Thoracic aorta (tissue), 2 donors: ENCODE results near the gene ZFPM1. TPM values are rescaled to one million over a fixed set of nuclear protein-coding genes. Genes with fewer than 3 reads are reported as not detected.
A peak's percentile ranks its signal among the peaks of the same experiment; 100 is the strongest.

Source experiments
- ATAC-seq: fragments of 150-250 bp; one replicate; pipeline ENCODE4 v1.8.0; 2017; ENCODE audit warnings: low read depth; ENCODE audit not compliant: insufficient number of reproducible peaks, low FRiP score
- DNase-seq: peaks from one replicate; pipeline ENCODE4 v3.0.0-alpha.2; 2020; ENCODE audit warnings: low spot score
- H3K27ac ChIP-seq, 2 donors: fragments of 200-600 bp; sonication (generic); 1 replicate in 1 of 2; 2 replicates in 1 of 2; pipeline ENCODE4 v1.5.1; 2016; ENCODE audit warnings: mild to moderate bottlenecking in 2 of 2, moderate library complexity in 2 of 2
- H3K27me3 ChIP-seq: fragments of 200-600 bp; sonication (generic); replicated peaks from 2 replicates; pipeline ENCODE4 v1.6.0; 2016; ENCODE audit warnings: mild to moderate bottlenecking; ENCODE audit not compliant: insufficient read depth
- H3K36me3 ChIP-seq: fragments of 200-600 bp; sonication (generic); one replicate; pipeline ENCODE4 v1.5.1; 2016
- H3K4me1 ChIP-seq, 2 donors: fragments of 200-600 bp; sonication (generic); 1 replicate in 1 of 2; 2 replicates in 1 of 2; pipeline versions ENCODE4 v1.5.1 to v1.6.0; 2016; ENCODE audit warnings: low read depth in 2 of 2, mild to moderate bottlenecking in 1 of 2; ENCODE audit not compliant: control insufficient read depth in 1 of 2
- H3K4me3 ChIP-seq: fragments of 200-600 bp; sonication (generic); 2 replicates; pipeline ENCODE4 v1.5.1; 2016; ENCODE audit warnings: mild to moderate bottlenecking
- H3K9me3 ChIP-seq: fragments of 200-600 bp; sonication (generic); 2 replicates; pipeline ENCODE4 v1.5.1; 2016
- total RNA-seq, 2 donors: library from RNA; depleted of rRNA; stranded (reverse); fragments of >200 nt; gene quantifications; one replicate each; pipeline versions ENCODE4 v1.1.0 to v1.2.3, GENCODE V29; 2016
- TF ChIP-seq, protein P1 (sequence below): fragments of 200-600 bp; sonication (generic); IDR thresholded peaks from one replicate; pipeline ENCODE4 v1.5.1; 2019; ENCODE audit warnings: antibody characterized with exemption

The ZFPM1 gene
- total RNA-seq, 2 donors from 2014 or later, result 1.8 to 2.5 TPM

DNA sequence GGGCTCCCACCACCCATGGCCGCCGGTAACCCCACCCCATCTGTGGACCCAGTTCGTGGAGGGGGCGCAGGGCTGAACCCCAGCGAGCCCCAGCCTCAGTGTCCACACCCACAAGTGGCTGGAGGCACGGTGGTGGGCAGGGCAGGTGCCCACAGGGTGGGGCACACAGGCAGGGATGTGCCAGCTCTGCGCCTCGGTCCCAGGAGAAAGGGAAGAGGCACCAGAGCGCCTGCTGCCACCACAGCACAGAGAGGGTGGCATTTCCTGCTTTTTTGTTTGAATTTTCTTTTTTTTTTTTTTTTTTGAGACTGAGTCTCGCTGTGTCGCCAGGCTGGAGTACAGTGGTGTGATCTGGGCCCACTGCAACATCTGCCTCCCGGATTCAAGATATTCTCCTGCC, 19.0 kb downstream of the ZFPM1 start:
- no peaks in the 10 kb centered on the region for H3K27me3 ChIP-seq
- DNase-seq (no peak), ATAC-seq (no peak)
- H3K27ac ChIP-seq, result no peak overlapping the region
- H3K9me3 ChIP-seq, result no peaks in the 10 kb centered on the region
- TF ChIP-seq, protein P1, sequence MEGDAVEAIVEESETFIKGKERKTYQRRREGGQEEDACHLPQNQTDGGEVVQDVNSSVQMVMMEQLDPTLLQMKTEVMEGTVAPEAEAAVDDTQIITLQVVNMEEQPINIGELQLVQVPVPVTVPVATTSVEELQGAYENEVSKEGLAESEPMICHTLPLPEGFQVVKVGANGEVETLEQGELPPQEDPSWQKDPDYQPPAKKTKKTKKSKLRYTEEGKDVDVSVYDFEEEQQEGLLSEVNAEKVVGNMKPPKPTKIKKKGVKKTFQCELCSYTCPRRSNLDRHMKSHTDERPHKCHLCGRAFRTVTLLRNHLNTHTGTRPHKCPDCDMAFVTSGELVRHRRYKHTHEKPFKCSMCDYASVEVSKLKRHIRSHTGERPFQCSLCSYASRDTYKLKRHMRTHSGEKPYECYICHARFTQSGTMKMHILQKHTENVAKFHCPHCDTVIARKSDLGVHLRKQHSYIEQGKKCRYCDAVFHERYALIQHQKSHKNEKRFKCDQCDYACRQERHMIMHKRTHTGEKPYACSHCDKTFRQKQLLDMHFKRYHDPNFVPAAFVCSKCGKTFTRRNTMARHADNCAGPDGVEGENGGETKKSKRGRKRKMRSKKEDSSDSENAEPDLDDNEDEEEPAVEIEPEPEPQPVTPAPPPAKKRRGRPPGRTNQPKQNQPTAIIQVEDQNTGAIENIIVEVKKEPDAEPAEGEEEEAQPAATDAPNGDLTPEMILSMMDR, result no peak
- H3K4me1 ChIP-seq, result no peaks in the 10 kb centered on the region
- H3K36me3 ChIP-seq, result no peaks in the 10 kb centered on the region
- H3K4me3 ChIP-seq, result no peak overlapping the region

DNA sequence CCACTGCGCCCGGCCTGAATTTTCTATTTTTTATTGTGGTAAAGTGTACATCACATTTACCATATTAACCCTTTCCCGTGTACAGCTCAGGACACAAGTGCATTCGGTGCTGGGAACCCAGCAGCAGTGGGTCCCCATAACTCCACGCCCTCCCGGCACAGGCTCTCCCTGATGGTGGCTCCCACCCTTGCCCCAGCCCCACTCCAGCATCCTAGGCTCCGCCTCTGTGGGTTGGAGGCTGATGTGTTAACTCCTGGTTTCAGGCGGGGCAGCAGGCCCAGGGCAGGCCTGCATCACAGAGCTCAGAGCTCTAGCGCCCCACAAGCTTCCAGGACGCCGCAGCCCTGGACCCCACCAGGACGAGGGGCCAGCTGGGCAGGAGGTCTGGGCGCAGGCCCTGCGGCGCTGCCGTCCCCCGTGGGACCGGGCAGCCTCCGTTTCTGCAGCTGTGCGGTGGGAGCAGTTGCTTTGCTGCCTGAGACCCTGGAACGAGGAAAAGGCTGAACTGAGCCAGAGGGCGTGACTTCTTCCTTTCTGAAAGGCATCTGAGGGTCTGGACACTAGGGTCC, 19.6 kb downstream of the ZFPM1 start:
- Histone ChIP-seq H3K4me3 (peak overlapping the region; percentile 21), H3K36me3 (no peaks in the 10 kb centered on the region), H3K9me3 (no peaks in the 10 kb centered on the region), H3K27ac (peak overlapping the region in 1 of 2 donors; percentile 17), H3K4me1 (no peaks in the 10 kb centered on the region), H3K27me3 (no peaks in the 10 kb centered on the region)
- TF ChIP-seq, protein P1, result no peak
- ATAC-seq (no peak), DNase-seq (no peak)

DNA sequence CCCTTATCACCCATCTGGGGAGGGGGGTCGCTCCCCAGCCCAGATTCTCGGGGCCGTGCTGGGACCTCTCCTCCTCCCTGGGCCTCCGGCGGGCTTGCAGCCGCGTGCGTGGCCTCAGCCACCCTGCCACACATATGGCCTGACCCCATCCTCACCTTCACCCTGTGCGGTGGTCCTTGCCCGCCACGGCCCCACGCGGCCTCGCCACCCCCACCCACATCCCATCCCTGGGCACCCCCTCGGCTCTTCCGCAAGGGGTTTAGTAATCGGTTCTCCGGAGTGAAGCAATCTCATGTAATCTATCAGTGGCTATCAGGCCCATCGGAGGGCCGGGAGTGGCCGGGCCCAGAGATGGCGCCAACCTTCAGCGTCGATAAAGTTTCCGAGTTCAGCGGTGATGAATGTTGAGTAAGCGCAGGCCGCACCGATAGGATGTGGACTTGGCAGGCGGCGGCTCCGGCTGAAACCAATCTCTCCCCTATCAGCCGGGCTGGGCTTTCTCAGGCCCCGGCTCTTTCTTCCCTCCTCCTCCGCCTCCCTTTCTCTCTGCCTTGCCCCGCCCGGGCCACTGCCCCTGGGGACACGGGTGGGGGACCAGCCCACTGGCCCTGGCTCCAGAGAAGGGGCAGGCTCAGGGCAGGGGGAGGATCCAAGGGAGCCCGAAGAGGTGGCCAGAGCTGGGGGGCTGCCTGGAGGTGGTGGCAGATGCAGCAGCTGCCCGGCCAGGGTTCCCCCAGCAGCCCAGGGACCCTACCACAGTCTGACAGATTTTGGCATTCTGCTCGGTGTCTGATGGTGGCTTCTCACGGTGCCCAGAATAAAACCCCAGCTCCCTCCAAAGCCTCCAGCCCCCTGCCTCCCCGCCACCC, 20.8 kb downstream of the ZFPM1 start:
- TF ChIP-seq, protein P1, result no peak
- ATAC-seq, result no peak
- no peak for DNase-seq
- Histone ChIP-seq H3K4me3 (peak overlapping the region; percentile 25), H3K9me3 (no peaks in the 10 kb centered on the region), H3K27me3 (no peaks in the 10 kb centered on the region), H3K27ac (peak overlapping the region in 1 of 2 donors; percentile 28), H3K4me1 (no peaks in the 10 kb centered on the region), H3K36me3 (no peaks in the 10 kb centered on the region)

DNA sequence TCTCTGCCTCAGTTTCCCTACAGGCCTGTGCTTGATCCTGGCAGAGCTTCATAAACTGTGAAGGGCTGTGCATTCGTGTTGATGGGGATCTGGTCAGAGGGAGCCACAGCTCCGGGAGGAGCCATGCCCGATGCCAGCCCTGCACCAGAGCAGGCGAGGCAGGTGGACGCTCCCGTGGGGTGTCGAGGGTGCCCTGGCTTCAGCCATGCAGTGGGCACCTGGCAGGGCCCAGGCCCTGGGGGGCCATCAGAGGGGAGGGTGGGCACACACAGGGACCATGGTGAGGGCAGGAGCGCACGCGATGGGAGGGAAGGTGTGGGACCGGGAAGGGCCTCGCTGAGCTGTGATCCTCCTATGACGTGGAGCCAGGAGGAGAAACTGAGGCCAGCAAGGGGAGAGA, 22.0 kb downstream of the ZFPM1 start:
- no peaks in the 10 kb centered on the region for H3K9me3 ChIP-seq
- TF ChIP-seq, protein P1, result no peak
- DNase-seq (no peak), ATAC-seq (no peak)
- no peak overlapping the region for H3K4me3 ChIP-seq
- peaks cover 0 to 4% of the 10 kb centered on the region in 2 donors for H3K4me1 ChIP-seq
- no peak overlapping the region for H3K27ac ChIP-seq
- no peaks in the 10 kb centered on the region for H3K27me3 ChIP-seq
- H3K36me3 ChIP-seq, result no peaks in the 10 kb centered on the region

DNA sequence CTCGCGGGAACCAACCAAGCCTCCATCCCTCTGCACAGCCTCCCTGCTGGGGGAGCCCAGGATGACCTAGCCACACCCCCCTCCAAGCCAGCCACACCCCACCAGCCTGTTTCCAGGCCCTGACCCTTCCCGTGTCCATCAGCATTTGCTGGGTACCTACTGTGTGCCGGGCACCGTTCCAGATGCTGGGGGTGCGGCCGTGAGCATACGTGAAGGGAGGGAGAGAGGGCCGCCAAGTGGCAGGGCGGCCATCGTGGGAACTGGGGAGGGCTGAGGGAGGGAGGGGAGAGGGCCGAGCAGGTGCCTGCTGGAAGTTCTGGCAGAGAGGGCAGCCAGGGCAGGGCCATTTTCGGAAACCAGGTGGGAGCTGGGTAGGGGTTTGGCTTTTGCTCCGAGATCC, 23.1 kb downstream of the ZFPM1 start:
- H3K4me3 ChIP-seq, result no peak overlapping the region
- no peak overlapping the region for H3K27ac ChIP-seq
- H3K4me1 ChIP-seq, result peaks cover 0 to 4% of the 10 kb centered on the region in 2 donors
- no peaks in the 10 kb centered on the region for H3K9me3 ChIP-seq
- ATAC-seq (no peak), DNase-seq (no peak)
- TF ChIP-seq, protein P1, result no peak
- H3K27me3 ChIP-seq, result no peaks in the 10 kb centered on the region
- no peaks in the 10 kb centered on the region for H3K36me3 ChIP-seq
